HG02852 (cell line): ENCODE data around the gene CBARP.

ENCODE experiments used
- ATAC-seq: cut with Tn5 transposase; IDR thresholded peaks from one replicate; pipeline ENCODE4 v1.9.1; 2021; ENCODE audit warnings: mild to moderate bottlenecking, moderate library complexity; ENCODE audit not compliant: unreplicated experiment

Gene CBARP

DNA sequence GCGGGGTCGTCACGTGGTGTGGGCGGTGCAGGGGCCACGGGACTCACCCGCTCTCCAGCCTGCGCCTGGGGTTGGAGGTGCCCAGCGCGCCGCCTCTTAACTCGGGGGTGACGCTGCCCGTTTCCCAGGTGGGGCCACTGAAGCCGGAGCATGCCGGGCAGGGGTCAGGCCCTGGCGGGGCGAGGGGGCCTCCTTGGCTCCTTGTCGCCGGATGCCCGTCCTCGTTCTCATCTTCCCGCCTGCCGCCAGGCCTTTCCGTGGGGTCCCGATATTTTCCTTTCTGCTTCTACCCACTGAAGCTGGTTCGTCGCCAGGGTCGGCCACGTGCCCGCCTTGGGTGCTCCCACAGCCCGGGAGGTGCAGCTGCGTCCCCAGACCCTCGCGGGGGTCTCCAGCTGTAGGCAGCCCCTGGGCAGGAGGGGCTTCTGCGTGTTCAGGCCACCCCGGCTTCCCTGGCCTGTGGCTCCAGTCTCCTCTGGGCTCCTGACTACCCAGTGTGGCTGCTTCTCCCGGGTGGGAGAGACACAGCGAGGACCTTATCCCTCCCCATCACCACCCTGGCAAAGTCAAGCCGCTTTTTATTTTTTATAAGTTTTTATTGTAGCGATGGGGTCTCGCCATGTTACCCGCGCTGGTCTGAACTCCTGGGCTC, 38.3 kb upstream of the CBARP start:
- no peak for ATAC-seq

DNA sequence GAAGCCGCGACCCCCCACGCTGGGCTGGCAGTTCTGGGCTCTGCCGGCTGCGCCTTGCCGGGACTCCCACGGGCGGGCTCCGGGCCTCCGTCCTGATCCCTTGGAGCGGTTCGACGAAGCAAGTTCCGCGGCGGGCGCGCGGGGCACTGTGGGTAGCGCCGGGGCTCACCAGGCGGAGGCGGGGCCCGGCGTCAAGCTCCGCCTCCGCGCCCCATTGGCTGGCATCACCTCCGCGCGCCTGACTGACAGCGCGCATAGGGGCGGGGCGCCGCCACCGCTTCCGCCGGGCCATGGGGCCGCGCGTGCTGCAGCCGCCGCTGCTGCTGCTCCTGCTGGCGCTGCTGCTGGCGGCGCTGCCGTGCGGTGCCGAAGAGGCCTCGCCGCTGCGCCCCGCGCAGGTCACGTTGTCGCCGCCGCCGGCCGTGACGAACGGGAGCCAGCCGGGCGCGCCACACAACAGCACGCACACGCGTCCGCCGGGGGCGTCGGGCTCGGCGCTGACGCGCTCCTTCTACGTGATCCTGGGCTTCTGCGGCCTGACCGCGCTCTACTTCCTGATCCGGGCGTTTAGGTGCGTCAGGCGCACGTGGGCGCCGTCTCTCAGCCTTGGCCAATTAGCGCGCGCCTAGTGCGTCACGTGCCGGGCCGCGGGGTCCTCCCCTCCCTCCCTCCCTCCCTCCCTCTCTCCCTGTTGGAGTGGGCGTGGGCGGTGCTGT, 37.6 kb upstream of the CBARP start, which contains the start of gene FAM174C:
Gene FAM174C, plus strand, starts transcription at position 271 of the 716 bp plus-strand sequence. Its CDS starts 20 bp downstream, at position 291.
- ATAC-seq, result peak; percentile 73

DNA sequence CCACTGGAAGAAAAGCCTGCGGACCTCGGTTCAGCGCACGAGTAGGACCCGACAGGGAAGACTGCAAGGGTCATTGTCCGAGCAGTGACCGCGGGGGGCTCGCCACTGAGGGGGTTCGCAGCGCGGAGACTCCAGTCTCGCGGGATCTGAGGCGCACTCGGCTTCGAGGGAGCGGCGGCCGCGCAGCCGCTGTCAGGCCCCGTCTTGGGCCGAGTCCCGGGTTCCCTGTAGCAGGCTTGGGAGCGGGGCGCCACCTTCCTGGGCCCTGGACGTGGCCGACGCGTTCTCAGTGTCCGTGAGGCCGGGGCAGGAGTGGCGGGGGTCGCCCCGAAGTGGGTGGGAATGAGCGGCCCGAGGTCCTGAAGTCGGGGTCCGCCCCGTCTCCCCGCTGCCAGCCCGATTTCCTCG, 37.1 kb upstream of the CBARP start:
- no peak for ATAC-seq

DNA sequence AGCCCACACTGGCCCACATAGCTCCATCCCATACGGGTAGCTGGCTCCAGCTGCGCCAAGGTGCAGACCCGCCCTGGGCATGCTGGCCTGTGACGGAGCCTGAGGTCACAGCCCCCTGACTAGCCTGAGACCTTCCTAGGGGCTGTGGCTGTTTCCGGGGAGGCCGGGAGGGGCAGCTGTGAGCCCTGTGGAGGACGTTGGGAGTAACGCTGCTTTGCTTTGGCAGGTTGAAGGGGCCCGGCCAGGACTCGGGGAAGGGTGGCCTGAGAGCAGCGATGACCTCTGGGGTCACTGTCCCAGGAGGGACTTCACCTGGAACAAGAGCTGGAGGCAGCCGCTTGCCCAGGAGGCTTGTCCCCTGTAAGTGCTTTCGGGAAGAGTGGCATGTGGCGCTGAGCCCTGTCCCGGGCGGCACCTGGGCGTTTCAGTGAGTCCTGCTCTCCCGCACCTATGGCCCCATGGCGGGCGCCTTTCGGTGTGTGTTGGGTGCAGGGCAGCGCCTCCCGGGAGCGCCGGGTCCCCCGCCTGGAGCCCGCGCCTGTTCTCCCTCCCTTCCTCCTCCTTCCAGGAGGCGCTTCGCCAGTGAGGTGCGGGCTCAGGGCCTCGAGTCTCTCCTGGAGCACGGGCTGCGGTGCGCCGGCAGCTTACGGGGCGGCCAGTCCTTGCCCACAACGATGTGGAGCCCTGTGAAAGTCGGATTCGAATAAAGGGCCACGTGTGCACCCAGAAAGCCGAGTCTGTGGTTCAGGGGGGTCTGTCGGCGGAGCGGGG, 36.5 kb upstream of the CBARP start:
- ATAC-seq, result no peak

DNA sequence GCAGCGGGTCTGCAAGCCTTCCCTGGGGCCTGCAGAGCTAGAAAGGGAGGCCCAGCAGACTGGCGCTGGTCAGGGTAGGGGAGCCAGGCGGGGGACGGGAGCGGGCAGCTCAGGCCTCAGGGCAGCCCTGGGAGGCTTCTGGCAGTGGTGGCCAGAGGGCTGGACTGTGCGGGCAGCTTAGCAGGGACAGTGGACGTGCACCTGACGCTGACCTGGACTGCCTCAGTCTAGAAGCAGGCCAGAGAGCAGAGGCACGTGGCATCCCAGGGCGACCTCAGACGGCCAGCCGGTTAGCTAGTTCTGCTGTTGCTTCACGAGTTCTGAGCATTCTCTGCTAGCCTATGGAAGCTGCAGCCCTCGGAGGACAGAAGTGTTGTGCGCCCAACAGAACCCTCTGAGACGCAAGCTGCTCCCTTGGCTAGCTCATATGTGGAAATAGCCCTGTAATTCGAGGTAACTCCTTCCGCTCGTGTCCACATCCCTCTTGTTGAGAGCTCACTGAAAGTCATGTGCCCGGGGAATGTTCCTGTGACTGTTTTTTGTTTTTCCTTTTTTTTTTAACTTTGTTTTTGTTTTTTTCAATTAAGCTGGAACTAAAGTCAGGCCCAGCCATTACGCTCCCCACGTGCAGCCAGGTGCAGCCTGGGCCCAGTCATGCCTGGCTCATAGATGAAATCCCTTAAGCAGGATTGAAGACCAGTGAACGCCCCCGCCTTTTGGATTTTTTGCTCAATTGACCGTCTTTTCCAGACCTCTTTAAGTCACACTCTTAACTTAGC, 35.6 kb upstream of the CBARP start:
- no peak for ATAC-seq

DNA sequence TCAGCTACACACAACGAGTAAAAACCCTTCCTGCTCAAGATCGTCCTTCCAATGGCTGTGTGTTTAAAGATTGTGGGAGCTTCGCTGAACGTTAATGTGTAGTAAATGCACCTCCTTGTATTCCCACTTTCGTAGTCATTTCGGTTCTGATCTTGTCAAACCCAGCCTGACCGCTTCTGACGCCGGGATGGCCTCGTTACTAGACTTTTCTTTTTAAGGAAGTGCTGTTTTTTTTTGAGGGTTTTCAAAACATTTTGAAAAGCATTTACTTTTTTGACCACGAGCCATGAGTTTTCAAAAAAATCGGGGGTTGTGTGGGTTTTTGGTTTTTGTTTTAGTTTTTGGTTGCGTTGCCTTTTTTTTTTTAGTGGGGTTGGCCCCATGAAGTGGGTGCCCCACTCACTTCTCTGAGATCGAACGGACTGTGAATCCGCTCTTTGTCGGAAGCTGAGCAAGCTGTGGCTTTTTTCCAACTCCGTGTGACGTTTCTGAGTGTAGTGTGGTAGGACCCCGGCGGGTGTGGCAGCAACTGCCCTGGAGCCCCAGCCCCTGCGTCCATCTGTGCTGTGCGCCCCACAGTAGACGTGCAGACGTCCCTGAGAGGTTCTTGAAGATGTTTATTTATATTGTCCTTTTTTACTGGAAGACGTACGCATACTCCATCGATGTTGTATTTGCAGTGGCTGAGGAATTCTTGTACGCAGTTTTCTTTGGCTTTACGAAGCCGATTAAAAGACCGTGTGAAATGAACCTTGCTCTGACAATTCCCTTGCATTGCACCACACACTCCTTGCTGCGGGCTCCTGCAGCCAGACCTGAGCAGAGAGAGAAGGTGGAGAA, 34.8 kb upstream of the CBARP start:
- ATAC-seq, result no peak

DNA sequence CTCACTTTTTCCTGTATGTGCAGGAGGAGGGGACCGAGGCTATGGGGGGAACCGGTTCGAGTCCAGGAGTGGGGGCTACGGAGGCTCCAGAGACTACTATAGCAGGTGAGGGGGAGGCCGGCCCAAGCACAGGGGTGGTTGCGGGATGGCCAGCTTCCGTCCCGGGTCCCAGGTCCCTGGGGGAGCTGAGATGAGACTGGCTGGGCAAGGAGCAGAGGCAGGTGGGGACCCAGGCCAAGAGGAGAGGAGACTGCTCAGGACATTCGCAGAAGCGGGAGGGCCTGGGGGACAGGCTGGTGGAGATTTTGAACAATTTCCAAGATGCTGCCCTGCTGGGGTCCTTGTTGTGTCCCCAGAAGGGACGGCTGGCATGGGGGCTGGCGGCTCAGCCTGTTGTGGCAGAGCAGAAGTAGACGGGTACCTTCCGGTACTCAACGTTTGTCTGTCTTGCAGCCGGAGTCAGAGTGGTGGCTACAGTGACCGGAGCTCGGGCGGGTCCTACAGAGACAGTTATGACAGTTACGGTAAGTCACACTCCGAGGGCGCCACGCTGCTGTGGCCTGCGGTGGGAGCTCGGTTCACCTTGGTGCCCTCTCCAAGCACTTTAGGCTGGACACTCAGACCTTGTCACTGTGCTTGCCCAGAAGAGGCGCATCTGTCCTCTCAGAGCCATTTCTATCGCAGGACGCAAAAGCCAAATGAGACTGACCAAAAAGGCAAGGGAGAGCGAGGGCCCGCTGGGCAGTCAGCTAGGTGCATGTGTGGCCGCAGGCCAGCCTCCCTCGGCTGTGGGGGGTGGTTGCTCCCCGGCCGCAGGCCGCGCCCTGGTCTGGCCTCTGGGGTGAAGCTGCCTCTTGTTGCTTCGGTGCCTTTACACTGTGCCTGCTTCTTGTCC, 34.0 kb upstream of the CBARP start:
- ATAC-seq, result no peak

DNA sequence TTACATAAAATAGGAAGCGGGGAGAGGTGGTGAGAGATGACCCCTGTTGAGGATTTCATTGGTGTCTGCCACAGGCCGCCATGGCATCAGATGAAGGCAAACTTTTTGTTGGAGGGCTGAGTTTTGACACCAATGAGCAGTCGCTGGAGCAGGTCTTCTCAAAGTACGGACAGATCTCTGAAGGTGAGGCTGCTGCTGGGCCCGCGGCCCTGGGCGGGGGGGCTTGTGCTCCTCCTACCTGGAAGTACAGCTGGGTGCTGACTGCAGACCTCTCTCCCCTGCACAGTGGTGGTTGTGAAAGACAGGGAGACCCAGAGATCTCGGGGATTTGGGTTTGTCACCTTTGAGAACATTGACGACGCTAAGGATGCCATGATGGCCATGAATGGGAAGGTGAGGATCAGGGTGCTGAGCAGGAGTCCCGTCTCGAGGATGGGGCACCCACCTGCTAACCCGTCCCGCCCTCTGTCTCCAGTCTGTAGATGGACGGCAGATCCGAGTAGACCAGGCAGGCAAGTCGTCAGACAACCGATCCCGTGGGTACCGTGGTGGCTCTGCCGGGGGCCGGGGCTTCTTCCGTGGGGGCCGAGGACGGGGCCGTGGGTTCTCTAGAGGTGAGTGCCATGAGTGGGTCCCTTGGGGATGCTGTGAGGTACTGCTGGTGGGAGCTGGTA, 33.2 kb upstream of the CBARP start:
- ATAC-seq, result no peak

DNA sequence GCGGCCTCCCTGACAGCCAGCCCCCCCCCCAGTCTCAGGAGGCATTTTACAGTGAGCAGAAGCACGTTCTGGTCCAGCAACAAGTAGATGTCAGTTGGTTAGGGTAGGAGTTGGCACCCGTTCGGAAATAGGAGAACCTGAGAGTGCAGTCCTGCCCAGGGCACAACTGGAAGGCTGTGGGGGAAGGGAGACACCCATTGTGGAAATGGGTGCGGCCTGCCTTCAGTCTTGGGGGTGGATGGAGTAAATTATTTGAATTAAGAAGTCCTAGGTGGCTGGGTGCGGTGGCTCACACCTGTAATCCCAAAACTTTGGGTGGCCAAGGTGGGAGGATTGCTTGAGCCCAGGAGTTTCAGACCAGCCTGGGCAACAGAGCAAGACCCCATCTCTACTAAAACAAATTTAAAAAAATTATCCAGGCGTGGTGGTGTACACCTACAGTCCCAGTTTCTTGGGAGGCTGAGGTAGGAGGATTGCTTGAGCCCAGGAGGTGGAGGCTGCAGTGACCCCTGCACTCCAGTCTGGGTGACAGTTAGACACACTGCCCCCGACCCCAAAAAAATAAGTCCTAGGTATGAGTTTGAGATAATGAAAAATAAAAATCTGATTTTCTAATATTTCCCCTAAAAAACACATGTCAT, 32.5 kb upstream of the CBARP start:
- ATAC-seq, result no peak

DNA sequence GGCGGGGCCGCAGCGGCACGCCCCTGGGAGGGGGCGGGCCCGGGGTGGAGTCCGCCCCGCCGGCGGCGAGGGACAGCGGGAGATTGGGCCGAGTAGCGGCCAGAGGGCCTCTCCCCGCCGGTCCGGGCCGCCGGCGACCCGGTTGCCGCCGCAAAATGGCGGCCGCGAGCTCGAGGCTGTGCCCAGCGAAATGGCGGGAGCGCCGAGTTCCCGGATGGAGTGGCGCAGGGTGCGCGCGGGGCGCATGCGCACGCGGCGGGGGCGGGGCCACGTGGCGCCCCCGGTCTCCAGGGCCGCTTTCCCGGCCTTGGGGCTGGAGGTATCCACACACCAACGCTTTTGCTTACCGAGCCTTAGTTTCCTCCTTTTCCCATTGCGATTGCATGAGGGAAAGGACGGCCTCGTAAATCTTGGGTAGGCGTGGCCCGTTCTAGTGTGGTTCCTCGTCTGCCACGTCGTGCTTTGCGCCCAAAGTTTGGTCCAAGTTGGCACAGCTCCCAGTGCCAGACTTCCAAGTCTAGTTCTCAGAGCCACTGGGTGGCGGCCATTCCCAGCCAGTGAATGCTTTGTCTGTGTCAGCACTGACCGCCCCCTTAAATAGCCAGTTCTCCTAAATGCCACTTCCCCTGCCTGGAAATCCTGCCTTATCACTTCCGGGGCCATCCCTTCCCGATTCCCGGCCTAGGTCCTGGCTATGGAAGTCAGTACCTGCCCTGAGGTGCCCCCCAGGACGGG, 31.8 kb upstream of the CBARP start:
- ATAC-seq, result peak; percentile 26

DNA sequence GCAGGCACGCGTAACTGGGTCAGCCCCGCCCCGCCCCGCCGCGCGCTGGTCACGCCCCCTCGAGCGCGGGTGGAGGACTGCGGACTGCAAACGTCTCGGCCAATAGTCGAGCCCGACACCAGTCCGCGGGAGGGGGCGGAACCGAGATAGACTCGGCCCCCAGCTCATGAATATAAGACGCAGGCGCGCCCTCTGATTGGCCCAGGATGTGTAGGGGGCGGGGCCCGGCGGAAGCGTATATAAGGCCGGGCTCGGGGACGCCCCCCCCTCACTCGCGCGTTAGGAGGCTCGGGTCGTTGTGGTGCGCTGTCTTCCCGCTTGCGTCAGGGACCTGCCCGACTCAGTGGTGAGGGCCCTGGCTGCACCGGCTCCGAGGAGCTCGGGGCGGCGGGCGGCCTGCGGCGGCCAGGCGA, 31.3 kb upstream of the CBARP start, which contains the start of gene CIRBP:
Gene CIRBP, plus strand, starts transcription at position 268 of the 413 bp plus-strand sequence. CDS start 1,602 bp downstream, outside the sequence.
- peak; percentile 55 for ATAC-seq

DNA sequence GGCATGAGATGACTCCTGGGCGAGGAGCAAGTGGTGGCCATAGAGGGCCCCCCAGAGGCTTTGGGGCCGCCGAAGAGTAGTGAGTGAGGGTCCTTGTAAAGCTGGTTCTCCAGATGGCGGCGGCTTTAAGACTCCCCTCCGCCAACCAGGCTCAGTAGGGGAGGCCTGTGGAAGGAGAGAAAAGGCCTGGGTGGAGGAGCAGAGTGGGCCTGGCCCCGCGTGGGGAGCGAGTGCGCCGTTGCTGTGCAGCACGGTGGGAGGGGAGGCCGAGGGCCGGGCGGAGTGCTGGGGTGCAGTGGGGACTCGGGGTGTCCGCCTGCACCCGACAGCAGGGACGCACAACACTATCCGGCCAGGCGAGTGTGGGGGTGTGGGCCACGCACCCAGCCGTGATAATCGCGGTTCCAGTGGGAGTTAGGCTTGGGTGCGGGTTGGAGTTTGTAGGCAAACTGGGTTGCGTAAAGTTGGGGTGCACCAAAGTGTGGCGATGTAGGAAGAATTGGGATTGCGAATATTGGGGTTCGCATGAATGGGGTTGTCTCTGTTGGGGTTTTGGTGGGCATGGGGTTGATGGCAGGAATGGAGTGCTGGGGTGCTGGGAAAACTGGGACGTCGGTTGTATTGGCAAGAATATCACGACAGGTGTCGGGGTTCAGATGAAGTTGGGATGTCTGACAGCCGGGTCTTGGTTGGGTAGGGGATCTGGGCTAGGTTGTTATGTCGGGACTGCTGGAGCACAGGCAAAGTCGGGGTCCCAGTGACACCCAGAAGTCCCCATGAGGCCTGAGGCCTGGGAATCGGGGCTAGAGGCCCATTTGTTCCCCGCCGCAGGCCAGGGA, 30.6 kb upstream of the CBARP start:
- no peak for ATAC-seq

DNA sequence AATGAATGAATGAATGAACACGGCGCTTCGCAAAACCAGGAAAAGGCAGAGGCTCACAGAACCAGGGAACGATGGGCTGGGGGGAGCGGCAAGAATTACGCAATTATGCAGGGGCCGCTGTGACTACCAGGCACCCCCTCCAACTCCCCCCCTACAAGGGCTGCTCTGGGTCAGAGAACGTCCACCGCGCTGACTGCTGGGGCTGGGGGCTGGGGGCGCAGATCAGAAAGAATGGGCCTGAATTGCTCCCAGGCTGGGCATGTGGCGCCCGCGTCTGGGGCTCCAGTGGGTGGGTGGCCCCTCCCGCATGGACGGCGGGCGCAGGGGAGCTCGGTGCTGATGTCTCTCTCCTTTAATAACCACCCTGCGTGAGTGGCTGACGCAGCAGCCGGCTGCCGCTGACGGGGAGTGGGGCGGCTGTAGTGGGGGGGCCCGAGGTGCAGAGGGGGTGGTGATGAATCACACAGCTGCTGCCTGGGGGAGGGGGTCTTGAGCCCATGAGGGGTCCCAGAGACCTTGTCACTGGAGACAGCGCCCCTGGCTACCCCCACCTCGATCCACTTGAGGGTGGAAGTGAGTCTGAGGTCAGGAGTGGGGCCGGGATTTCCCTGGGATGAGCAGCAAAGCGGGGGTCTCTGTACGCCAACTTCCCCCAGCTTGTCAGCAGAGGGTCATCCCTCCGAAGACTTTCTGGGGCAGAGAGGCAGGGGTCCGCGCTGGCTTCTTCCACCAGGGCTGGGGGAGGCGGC, 29.8 kb upstream of the CBARP start:
- ATAC-seq, result no peak

DNA sequence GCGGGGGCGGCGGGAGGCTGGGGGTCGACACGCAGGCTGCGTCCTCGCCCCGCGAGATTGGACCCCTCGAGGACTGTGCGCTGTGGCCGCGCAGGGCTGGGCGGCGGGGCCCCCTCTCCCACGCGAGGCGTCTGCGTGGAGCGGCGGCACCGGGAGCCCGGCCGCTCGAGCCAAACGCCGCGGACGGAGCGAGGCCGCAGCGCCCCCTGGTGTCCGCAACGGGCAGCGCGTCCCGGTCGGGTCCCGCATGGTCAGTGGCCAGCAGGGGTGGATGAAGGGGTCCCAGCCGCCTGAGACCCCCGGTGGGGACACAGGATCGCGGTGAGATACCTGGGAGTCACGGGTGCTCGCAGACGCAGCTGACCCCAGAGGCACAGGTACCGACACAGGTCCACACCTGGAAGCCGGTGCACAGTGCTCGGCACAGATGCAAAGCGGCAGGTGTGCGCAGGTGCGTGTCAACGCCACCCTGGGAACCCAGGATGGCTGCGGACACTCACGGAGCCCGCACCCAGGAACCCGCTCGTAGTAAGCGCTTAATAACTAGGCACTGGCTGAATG, 29.2 kb upstream of the CBARP start:
- peak; percentile 20 for ATAC-seq
